Natural killer cell (primary cell): ENCODE results near the gene RBMS3. TPM values are rescaled to one million over a fixed set of nuclear protein-coding genes. Genes with fewer than 3 reads are reported as not detected.

Source experiments
- ATAC-seq, 3 donors: fragments of 150-1000 bp in 2 of 3; fragments of 200-7000 bp in 1 of 3; cut with Tn5 transposase; 1 replicate in 1 of 3; 2 replicates in 2 of 3; pipeline ENCODE4 v1.10.0; 2021; ENCODE audit warnings: mild to moderate bottlenecking in 2 of 3, moderate library complexity in 2 of 3
- DNase-seq, 2 donors: peaks; one replicate each; pipeline versions ENCODE4 v3.0.0 to v3.0.0-alpha.2; 2013 to 2021; ENCODE audit warnings: mixed read lengths in 1 of 2
- H3K27ac ChIP-seq: one replicate; pipeline ENCODE4 v1.5.1; 2013; ENCODE audit warnings: mild to moderate bottlenecking, low read length
- H3K27me3 ChIP-seq: one replicate; pipeline ENCODE4 v1.6.1; 2013; ENCODE audit warnings: low read length; ENCODE audit not compliant: control insufficient read depth, insufficient read depth
- H3K36me3 ChIP-seq: one replicate; pipeline ENCODE4 v1.6.1; 2013; ENCODE audit warnings: low read length; ENCODE audit not compliant: control insufficient read depth, insufficient read depth
- H3K4me1 ChIP-seq: one replicate; pipeline ENCODE4 v1.6.1; 2013; ENCODE audit warnings: low read length; ENCODE audit not compliant: control insufficient read depth, insufficient read depth
- H3K4me3 ChIP-seq: one replicate; pipeline ENCODE4 v1.5.1; 2013; ENCODE audit warnings: low read length
- H3K9me3 ChIP-seq: one replicate; pipeline ENCODE4 v1.6.1; 2013; ENCODE audit warnings: low read length; ENCODE audit not compliant: control insufficient read depth, insufficient read depth
- H3K27ac Mint-ChIP-seq, 2 donors: one replicate each; pipeline ENCODE4 v1.8.0; 2022; ENCODE audit warnings: mild to moderate bottlenecking in 2 of 2, mixed read lengths in 2 of 2, moderate library complexity in 1 of 2
- H3K27me3 Mint-ChIP-seq, 2 donors: one replicate each; pipeline ENCODE4 v1.8.0; 2022; ENCODE audit warnings: low read depth in 2 of 2, mixed read lengths in 2 of 2
- H3K36me3 Mint-ChIP-seq: one replicate; pipeline ENCODE4 v1.8.0; 2022; ENCODE audit warnings: mixed read lengths
- H3K4me1 Mint-ChIP-seq, 2 donors: one replicate each; pipeline ENCODE4 v1.8.0; 2022; ENCODE audit warnings: mixed read lengths in 2 of 2
- H3K4me3 Mint-ChIP-seq: one replicate; pipeline ENCODE4 v1.8.0; 2022; ENCODE audit warnings: mild to moderate bottlenecking, moderate library complexity, mixed read lengths
- H3K9me3 Mint-ChIP-seq, 2 donors: one replicate each; pipeline ENCODE4 v1.8.0; 2022; ENCODE audit warnings: mixed read lengths in 2 of 2
- WGBS: methylation state at CpG from one replicate; pipeline ENCODE4 v1.1.7; 2013; ENCODE audit warnings: missing lambda C conversion rate; ENCODE audit not compliant: insufficient coverage; 5-methylcytosine and 5-hydroxymethylcytosine counted together
- intact Hi-C: fragments of 100-400 bp; cut with micrococcal nuclease; formaldehyde crosslinking; loops from one replicate; pipeline ENCODE4 v1.14.2; 2022
- total RNA-seq, 4 donors: library from RNA; stranded (reverse); fragments of 120-200 nt in 1 of 4; gene quantifications; one replicate each; pipeline versions ENCODE4 v1.2.3 to v1.2.4, GENCODE V29; 2013 to 2022
- TF ChIP-seq, protein P1 (sequence below): fragments of 200-600 bp; IDR thresholded peaks from one replicate; pipeline ENCODE4 v1.8.0; 2022; ENCODE audit warnings: antibody characterized with exemption

Gene RBMS3
- total RNA-seq, 3 donors from 2014 or later (not counting 1 experiment from before 2014, with no cell fraction given) = 0.16 TPM; not detected in 2

DNA sequence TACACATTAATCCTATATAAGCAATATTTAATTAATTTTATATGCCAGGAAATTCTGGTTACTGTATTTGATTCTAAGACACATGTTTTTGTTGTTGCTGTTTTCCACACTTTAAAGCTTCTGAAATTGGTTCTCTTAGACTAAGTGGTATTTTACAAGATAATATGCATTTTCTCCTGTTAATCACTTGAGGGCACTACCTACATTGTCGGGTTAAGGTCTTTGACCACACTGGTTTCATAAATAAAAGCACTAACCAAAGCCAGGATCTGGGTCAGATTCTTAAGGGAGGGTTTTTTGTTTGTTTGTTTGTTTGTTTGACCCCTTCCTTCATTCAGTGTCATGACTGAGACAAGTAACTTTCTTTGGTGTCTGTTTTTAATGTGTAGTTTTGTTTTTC is 590.2 kb downstream of the RBMS3 start:
- Mint-ChIP-seq H3K36me3 (no peaks in the 10 kb centered on the region), H3K27ac (no peak overlapping the region), H3K4me3 (no peak overlapping the region), H3K4me1 (no peaks in the 10 kb centered on the region), H3K27me3 (no peaks in the 10 kb centered on the region), H3K9me3 (peaks cover 7 to 10% of the 10 kb centered on the region in 2 donors)
- Histone ChIP-seq H3K27me3 (no peaks in the 10 kb centered on the region), H3K9me3 (no peaks in the 10 kb centered on the region), H3K4me1 (no peaks in the 10 kb centered on the region), H3K36me3 (no peaks in the 10 kb centered on the region), H3K4me3 (no peak overlapping the region), H3K27ac (no peak overlapping the region)
- TF ChIP-seq, protein P1, sequence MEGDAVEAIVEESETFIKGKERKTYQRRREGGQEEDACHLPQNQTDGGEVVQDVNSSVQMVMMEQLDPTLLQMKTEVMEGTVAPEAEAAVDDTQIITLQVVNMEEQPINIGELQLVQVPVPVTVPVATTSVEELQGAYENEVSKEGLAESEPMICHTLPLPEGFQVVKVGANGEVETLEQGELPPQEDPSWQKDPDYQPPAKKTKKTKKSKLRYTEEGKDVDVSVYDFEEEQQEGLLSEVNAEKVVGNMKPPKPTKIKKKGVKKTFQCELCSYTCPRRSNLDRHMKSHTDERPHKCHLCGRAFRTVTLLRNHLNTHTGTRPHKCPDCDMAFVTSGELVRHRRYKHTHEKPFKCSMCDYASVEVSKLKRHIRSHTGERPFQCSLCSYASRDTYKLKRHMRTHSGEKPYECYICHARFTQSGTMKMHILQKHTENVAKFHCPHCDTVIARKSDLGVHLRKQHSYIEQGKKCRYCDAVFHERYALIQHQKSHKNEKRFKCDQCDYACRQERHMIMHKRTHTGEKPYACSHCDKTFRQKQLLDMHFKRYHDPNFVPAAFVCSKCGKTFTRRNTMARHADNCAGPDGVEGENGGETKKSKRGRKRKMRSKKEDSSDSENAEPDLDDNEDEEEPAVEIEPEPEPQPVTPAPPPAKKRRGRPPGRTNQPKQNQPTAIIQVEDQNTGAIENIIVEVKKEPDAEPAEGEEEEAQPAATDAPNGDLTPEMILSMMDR = no peak
- ATAC-seq (no peak), DNase-seq (no peak)
- WGBS = 60% methylated on average over 1 of the region's 1 CpG
- intact Hi-C loops = no loop called here

DNA sequence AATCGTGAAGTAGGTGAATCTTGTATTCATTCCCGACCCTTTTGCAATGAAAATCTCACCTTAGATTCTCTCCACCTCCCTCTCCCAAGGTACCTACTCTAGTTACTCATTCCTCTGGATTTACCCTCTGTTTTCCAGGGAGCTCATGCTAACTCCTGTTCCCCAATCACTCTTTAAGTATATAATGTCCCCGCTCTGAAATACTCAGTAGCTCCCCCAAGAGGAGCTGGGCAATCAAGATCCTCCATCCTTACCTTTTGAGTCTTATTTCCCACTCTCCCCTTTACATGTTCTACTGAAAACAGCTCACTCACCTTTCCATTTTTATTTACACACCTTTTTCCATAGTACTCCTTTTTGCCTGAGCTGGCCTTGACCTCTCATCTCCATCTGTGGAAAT is 599.9 kb downstream of the RBMS3 start:
- Mint-ChIP-seq H3K4me1 (no peaks in the 10 kb centered on the region), H3K9me3 (peaks cover 8 to 16% of the 10 kb centered on the region in 2 donors), H3K36me3 (no peaks in the 10 kb centered on the region), H3K27ac (no peak overlapping the region), H3K27me3 (no peaks in the 10 kb centered on the region), H3K4me3 (no peak overlapping the region)
- H3K4me3 ChIP-seq = no peak overlapping the region
- H3K9me3 ChIP-seq = no peaks in the 10 kb centered on the region
- no peak for ATAC-seq
- H3K27me3 ChIP-seq = no peaks in the 10 kb centered on the region
- no peak for DNase-seq
- WGBS = 97% methylated on average over 3 of the region's 3 CpGs
- intact Hi-C loops = no loop called here
- TF ChIP-seq, protein P1 = no peak
- H3K4me1 ChIP-seq = no peaks in the 10 kb centered on the region
- H3K27ac ChIP-seq = no peak overlapping the region
- H3K36me3 ChIP-seq = no peaks in the 10 kb centered on the region

DNA sequence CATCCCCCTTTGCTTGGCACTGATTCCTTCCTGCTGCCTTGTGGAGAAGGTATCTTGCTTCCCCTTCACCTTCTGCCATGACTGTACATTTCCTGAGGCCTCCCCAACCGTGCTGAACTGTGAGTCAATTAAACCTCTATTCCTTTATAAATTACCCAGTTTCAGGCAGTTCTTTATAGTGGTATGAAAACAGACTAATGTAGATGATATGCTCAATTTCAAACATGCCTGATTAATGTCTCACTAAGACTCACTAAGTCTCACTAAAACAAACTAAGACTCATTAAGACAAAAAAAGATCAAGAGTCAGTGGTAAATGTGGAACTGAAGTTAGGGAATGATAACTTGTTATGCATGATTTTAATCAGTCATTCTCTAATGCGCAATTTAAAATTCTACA is 606.6 kb downstream of the RBMS3 start:
- no peak overlapping the region for H3K4me3 Mint-ChIP-seq
- DNase-seq (no peak), ATAC-seq (no peak)
- peaks cover 6 to 7% of the 10 kb centered on the region in 2 donors for H3K9me3 Mint-ChIP-seq
- intact Hi-C loops = no loop called here
- H3K27ac ChIP-seq = no peak overlapping the region
- no peaks in the 10 kb centered on the region for H3K9me3 ChIP-seq
- no peaks in the 10 kb centered on the region for H3K36me3 ChIP-seq
- no peak overlapping the region for H3K4me3 ChIP-seq
- H3K27me3 ChIP-seq = no peaks in the 10 kb centered on the region
- no peaks in the 10 kb centered on the region for H3K4me1 ChIP-seq
- H3K27ac Mint-ChIP-seq = no peak overlapping the region
- H3K36me3 Mint-ChIP-seq = no peaks in the 10 kb centered on the region
- no peaks in the 10 kb centered on the region for H3K27me3 Mint-ChIP-seq
- TF ChIP-seq, protein P1 = no peak
- WGBS = 100% methylated on average over 1 of the region's 2 CpGs
- no peaks in the 10 kb centered on the region for H3K4me1 Mint-ChIP-seq

DNA sequence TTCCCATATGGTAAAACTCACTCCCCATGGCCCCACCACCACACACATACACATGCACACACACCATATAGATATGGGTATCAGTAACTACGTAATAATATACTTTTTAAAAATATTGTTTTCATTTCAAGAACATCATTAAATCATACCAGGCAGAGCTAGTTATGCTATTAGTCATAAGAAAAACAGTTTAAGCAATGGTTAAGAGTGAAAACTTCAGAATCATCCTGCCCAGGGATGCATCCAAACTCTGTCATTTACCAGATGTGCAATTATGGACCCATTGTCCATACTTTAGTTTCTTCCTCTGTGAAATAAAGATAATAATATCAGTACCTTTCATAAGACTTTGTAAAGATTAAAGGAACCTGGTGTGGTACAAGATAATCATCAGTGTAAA is 608.3 kb downstream of the RBMS3 start:
- TF ChIP-seq, protein P1 = no peak
- Mint-ChIP-seq H3K4me3 (no peak overlapping the region), H3K9me3 (peaks cover 3 to 8% of the 10 kb centered on the region in 2 donors), H3K36me3 (no peaks in the 10 kb centered on the region), H3K4me1 (no peaks in the 10 kb centered on the region), H3K27ac (no peak overlapping the region), H3K27me3 (no peaks in the 10 kb centered on the region)
- intact Hi-C loops = no loop called here
- WGBS = no CpG with 5 or more reads among the region's 1 CpG
- Histone ChIP-seq H3K36me3 (no peaks in the 10 kb centered on the region), H3K9me3 (no peaks in the 10 kb centered on the region), H3K27me3 (no peaks in the 10 kb centered on the region), H3K4me1 (no peaks in the 10 kb centered on the region), H3K27ac (no peak overlapping the region), H3K4me3 (no peak overlapping the region)
- no peak for ATAC-seq
- no peak for DNase-seq
